Measurements from ENCODE around the gene ZSCAN4.

DNA sequence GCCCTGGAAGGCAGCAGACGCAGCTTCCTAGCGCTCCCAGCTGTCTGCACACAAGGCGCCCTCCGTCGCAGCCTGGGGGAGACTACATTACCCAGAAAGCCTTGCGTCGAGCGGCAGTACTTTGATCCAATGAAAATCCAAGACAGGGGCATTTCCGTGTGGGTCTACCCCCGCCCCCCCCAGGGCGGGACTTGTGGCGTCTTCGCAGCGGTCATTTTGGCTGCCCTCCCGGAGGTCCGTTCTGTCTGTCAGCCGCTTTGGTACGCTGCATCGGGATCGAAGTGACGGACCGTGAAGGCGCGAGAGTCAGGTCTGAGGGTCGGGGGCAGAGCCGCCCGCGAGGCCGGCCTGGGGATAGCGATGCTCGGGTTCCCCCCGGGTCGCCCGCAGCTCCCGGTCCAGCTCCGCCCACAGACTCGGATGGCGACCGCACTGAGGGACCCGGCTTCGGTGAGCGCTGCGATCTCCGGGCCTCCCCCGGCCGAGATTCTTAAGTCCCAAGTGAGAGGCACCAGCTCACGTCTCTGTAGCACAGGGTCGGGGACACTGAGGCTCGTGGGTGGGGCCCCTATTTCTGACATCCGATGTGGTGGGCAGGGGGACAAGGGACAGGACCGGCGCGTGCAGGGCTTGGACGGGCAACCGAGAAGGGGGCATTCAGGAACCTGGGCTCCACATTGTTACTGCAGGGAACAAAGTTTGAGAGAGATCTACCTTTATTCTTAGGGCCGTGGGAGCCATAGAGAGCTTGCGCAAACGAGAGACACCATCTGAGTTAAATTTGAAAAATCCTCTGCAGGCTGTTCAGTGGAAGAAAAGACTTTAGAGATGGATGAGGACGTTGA lies 35.5 kb upstream of the ZSCAN4 start, which contains the start of gene ZNF211:
- TF ChIP-seq EZH2 (IDR thresholded peaks at IDR 0.05; ENCODE audit: low read length, unreplicated experiment) (no peak), CTCF (conservative IDR thresholded peaks at IDR 0.05; ENCODE audit: low read depth, low read length) (no peak), EZH2phosphoT487 (IDR thresholded peaks at IDR 0.05; ENCODE audit: borderline replicate concordance, low read length) (no peak)

Measured in PC-3 (cell line).